ENCODE measurements around the gene CABCOCO1.
"Not testable (repeated sequence)": the region's sequence is repeated elsewhere in the genome, so short reads cannot be mapped to it uniquely, and the experiment has no call there.

Gene CABCOCO1

GRCh38 chr10:61684894-61685507 is 22.3 kb downstream of the CABCOCO1 start:
- peaks cover 0 to 14% (median 0%) of the 10 kb centered on the region in 4 donors for H3K4me1 ChIP-seq
- TF ChIP-seq, protein P1, sequence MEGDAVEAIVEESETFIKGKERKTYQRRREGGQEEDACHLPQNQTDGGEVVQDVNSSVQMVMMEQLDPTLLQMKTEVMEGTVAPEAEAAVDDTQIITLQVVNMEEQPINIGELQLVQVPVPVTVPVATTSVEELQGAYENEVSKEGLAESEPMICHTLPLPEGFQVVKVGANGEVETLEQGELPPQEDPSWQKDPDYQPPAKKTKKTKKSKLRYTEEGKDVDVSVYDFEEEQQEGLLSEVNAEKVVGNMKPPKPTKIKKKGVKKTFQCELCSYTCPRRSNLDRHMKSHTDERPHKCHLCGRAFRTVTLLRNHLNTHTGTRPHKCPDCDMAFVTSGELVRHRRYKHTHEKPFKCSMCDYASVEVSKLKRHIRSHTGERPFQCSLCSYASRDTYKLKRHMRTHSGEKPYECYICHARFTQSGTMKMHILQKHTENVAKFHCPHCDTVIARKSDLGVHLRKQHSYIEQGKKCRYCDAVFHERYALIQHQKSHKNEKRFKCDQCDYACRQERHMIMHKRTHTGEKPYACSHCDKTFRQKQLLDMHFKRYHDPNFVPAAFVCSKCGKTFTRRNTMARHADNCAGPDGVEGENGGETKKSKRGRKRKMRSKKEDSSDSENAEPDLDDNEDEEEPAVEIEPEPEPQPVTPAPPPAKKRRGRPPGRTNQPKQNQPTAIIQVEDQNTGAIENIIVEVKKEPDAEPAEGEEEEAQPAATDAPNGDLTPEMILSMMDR (IDR thresholded peaks at IDR 0.05) = no peak
- no peak for DNase-seq
- no peaks in the 10 kb centered on the region for H3K27me3 ChIP-seq
- H3K4me3 ChIP-seq = no peak overlapping the region
- no peak overlapping the region for H3K27ac ChIP-seq
- H3K36me3 ChIP-seq = no peaks in the 10 kb centered on the region
- H3K9me3 ChIP-seq = no peaks in the 10 kb centered on the region
- intact Hi-C loops (cut with DNase I; ENCODE audit: low total_unique reads) = no loop called here

GRCh38 chr10:61688551-61689308 is 26.0 kb downstream of the CABCOCO1 start:
- TF ChIP-seq, protein P1 (IDR thresholded peaks at IDR 0.05) = no peak
- H3K36me3 ChIP-seq = no peaks in the 10 kb centered on the region
- DNase-seq = no peak
- H3K27me3 ChIP-seq = no peaks in the 10 kb centered on the region
- no peak overlapping the region for H3K4me3 ChIP-seq
- intact Hi-C loops (cut with DNase I; ENCODE audit: low total_unique reads) = no loop called here
- no peaks in the 10 kb centered on the region for H3K9me3 ChIP-seq
- H3K27ac ChIP-seq = no peak overlapping the region
- peaks cover 0 to 14% (median 0%) of the 10 kb centered on the region in 4 donors for H3K4me1 ChIP-seq

DNA sequence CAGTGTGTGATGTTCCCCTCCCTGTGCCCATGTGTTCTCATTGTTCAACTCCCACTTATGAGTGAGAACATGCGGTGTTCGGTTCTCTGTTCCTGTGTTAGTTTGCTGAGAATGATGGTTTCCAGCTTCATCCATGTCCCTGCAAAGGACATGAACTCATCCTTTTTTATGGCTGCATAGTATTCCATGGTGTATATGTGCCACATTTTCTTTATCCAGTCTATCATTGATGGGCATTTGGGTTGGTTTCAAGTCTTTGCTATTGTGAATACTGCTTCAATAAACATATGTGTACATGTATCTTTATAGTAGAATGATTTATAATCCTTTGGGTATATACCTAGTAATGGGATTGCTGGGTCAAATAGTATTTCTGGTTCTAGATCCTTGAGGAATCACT is 28.9 kb downstream of the CABCOCO1 start:
- H3K36me3 ChIP-seq; H3K9me3 ChIP-seq; H3K4me3 ChIP-seq; H3K27ac ChIP-seq; intact Hi-C loops (cut with DNase I; ENCODE audit: low total_unique reads); H3K27me3 ChIP-seq; DNase-seq: not testable (repeated sequence)
- H3K4me1 ChIP-seq = peaks cover 0 to 11% (median 0%) of the 10 kb centered on the region in 4 donors

- TF ChIP-seq, protein P1 (IDR thresholded peaks at IDR 0.05) = no peak
- Histone ChIP-seq H3K4me3 (no peak overlapping the region), H3K27ac (no peak overlapping the region), H3K27me3 (no peaks in the 10 kb centered on the region), H3K4me1 (peaks cover 0 to 3% (median 0%) of the 10 kb centered on the region in 4 donors), H3K36me3 (no peaks in the 10 kb centered on the region), H3K9me3 (no peaks in the 10 kb centered on the region)
- intact Hi-C loops (cut with DNase I; ENCODE audit: low total_unique reads) = no loop called here
- DNase-seq = no peak
Measured at GRCh38 chr10:61692447-61693010, 29.8 kb downstream of the CABCOCO1 start.

- Histone ChIP-seq H3K27ac (no peak overlapping the region), H3K9me3 (no peaks in the 10 kb centered on the region), H3K4me3 (no peak overlapping the region), H3K4me1 (peaks cover 0 to 9% (median 0%) of the 10 kb centered on the region in 4 donors), H3K36me3 (no peaks in the 10 kb centered on the region), H3K27me3 (no peaks in the 10 kb centered on the region)
- intact Hi-C loops (cut with DNase I; ENCODE audit: low total_unique reads) = no loop called here
- TF ChIP-seq, protein P1 (IDR thresholded peaks at IDR 0.05) = no peak
- DNase-seq = no peak
Measured at GRCh38 chr10:61698968-61699655, 36.4 kb downstream of the CABCOCO1 start.

Measured in tibial artery (tissue), 4 donors.